Measurements from ENCODE around the gene EPS8L1.
A peak's percentile ranks its signal among the peaks of the same experiment; 100 is the strongest.
"Not testable (repeated sequence)": the region's sequence is repeated elsewhere in the genome, so short reads cannot be mapped to it uniquely, and the experiment has no call there.

The EPS8L1 gene

DNA sequence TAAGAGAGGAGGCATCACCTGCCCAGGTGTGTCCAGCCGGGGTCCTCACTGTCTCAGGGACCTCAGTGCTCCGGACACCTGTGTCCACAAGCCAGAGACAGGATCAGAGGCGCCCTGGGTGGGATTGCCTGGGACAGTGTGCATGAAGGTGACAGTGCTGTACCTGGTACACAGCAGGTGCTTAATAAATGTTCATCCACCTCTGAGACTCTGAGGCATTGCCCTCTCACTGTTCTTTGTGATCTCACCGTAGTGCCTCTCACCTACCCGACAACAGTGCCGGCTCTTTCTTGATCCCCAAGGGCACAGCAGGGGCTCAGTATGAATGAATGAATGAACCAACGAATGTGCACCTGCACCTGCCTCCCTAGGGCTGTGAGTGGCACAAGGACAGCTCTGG is 21.9 kb upstream of the EPS8L1 start:
- TF ChIP-seq, protein P1, sequence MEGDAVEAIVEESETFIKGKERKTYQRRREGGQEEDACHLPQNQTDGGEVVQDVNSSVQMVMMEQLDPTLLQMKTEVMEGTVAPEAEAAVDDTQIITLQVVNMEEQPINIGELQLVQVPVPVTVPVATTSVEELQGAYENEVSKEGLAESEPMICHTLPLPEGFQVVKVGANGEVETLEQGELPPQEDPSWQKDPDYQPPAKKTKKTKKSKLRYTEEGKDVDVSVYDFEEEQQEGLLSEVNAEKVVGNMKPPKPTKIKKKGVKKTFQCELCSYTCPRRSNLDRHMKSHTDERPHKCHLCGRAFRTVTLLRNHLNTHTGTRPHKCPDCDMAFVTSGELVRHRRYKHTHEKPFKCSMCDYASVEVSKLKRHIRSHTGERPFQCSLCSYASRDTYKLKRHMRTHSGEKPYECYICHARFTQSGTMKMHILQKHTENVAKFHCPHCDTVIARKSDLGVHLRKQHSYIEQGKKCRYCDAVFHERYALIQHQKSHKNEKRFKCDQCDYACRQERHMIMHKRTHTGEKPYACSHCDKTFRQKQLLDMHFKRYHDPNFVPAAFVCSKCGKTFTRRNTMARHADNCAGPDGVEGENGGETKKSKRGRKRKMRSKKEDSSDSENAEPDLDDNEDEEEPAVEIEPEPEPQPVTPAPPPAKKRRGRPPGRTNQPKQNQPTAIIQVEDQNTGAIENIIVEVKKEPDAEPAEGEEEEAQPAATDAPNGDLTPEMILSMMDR (IDR thresholded peaks at IDR 0.05; ENCODE audit: low read depth, low read length, missing control alignments): no peak
- H3K4me3 ChIP-seq (replicated peaks; ENCODE audit: low read depth, low read length): no peak overlapping the region
- no peak for DNase-seq (ENCODE audit: extremely low read depth, low read depth)

DNA sequence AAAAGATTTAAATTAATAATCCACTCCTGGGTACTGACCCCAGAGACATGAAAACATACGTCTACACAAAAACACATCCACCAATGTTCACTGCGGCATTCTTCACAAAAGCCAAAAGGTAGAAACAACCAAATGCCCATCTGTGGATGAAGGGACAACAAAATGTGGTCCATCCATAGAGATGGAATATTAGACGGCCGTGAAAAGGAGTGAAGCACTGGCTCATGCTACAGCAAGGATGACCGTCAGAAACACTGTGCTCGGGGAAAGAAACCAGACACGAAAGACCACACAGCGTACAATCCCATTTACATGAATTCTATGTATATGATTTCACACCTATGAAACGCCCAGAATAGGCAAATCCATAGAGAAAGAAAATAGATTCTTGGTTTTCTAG is 18.8 kb upstream of the EPS8L1 start:
- DNase-seq (ENCODE audit: extremely low read depth, low read depth): no peak
- TF ChIP-seq, protein P1 (IDR thresholded peaks at IDR 0.05; ENCODE audit: low read depth, low read length, missing control alignments): no peak
- H3K4me3 ChIP-seq (replicated peaks; ENCODE audit: low read depth, low read length): no peak overlapping the region

DNA sequence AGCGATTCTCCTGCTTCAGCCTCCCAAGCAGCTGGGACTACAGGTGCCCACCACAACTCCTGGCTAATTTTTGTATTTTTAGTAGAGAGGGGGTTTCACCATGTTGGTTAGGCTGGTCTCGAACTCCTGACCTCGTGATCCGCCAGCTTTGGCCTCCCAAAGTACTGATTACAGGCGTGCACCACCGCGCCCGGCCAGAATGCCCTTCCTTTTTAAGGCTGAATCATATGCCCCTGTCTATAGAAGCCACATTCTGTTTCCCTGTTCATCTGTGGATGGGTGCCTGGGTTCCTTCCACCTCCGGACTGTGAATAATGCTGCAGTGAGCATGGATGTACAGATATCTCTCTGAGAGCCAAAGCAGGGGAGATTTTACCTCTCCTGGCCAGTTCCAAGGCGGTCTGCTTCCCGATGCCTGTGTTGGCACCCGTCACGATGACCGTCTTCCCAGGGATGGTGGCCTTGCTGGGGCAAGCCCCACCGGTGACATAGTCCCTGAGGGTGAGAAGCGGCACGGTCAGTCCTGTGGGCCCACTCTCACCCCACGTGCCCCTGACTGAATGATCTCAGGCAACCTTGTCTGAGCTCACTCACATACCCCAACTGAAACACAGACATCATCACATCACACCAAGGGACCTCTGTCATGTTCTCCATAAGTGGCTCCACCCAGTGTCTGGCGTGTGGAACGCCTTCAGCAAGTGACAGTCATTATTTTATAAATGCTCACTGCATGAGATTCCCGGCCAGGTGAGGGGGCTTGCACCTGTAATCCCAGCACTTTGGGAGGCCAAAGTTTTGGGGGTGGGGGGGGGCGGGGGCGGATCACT is 16.7 kb upstream of the EPS8L1 start:
- TF ChIP-seq, protein P1 (IDR thresholded peaks at IDR 0.05; ENCODE audit: low read depth, low read length, missing control alignments): no peak
- H3K4me3 ChIP-seq (replicated peaks; ENCODE audit: low read depth, low read length): no peak overlapping the region
- DNase-seq (ENCODE audit: extremely low read depth, low read depth): no peak

DNA sequence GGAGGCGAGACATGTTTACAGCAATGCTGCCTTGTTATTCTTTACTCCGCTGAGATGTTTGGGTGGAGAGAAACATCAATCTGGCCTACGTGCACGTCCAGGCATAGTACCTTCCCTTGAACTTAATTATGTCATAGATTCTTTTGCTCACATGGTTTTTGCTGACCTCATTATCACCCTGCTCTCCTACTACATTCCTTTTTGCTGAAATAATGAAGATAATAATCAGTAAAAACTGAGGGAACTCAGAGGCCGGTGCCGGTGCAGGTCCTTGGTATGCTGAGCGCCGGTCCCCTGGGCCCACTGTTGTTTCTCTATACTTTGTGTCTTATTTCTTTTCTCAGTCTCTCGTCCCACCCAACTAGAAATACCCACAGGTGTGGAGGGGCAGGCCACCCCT is 15.4 kb upstream of the EPS8L1 start:
- H3K4me3 ChIP-seq (replicated peaks; ENCODE audit: low read depth, low read length); DNase-seq (ENCODE audit: extremely low read depth, low read depth): not testable (repeated sequence)

DNA sequence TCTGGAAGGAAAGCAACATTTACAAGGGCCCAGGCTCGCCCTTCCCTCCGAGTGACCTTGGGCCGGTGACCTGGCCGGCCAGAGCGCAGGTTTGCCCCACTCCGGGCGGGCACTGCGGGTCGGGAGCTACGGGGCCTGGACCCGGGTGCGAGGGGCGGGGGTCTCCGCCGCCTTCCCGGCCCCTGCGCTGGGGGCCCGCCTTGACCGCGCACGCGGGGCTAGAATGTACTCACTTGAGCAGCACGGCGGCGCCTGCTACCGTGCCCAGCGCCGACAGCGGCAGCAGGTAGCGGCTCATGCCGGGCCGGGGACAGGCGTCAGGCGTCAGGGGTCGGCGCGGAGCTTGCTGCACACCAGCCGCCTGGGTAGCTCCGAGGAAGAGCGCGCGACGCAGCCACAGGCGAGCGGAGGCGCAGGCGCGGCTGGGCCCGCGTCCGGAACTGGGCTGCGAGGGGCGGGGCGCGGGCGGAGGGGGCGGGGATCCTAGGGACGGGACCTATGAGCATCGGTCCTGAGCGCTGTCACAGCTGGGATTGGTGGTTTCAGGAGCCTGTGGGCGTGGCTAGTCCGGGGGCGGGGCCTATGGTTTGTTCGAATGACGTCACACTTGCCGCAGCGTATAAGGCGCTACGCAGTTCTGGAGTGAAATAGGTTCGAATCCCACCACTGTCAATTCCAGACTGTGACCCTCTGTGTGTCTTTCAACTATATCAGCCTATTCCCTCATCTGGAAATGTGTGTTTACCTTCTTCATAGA is 12.8 kb upstream of the EPS8L1 start, which contains the start of gene RDH13:
Gene RDH13 (minus strand): TSS at position 414 of the 757 bp plus-strand sequence. CDS start 116 bp downstream, at position 298.
- TF ChIP-seq, protein P1 (IDR thresholded peaks at IDR 0.05; ENCODE audit: low read depth, low read length, missing control alignments): no peak
- DNase-seq (ENCODE audit: extremely low read depth, low read depth): peak; percentile 90
- peak within 1 kb of the TSS; percentile 64 for H3K4me3 ChIP-seq (replicated peaks; ENCODE audit: low read depth, low read length)

DNA sequence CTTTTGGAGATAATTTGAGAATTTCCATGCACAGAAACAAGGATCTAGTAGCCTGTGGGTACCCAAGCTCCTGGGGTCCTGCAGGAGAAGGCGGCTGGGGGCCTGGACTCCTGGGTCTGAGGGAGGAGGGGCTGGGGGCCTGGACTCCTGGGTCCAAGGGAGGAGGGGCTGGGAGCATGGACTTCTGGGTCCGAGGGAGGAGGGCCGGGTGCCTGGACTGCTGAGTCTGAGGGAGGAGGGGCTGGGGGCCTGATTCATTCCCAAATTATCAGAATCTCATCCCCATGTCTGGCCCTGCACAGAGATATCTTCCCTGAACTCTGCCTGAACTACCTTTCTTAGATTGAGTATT is 12.2 kb upstream of the EPS8L1 start:
- no peak overlapping the region; the same call in 1 of the 2 replicates for H3K4me3 ChIP-seq (replicated peaks; ENCODE audit: low read depth, low read length)
- TF ChIP-seq, protein P1 (IDR thresholded peaks at IDR 0.05; ENCODE audit: low read depth, low read length, missing control alignments): no peak
- no peak for DNase-seq (ENCODE audit: extremely low read depth, low read depth)

DNA sequence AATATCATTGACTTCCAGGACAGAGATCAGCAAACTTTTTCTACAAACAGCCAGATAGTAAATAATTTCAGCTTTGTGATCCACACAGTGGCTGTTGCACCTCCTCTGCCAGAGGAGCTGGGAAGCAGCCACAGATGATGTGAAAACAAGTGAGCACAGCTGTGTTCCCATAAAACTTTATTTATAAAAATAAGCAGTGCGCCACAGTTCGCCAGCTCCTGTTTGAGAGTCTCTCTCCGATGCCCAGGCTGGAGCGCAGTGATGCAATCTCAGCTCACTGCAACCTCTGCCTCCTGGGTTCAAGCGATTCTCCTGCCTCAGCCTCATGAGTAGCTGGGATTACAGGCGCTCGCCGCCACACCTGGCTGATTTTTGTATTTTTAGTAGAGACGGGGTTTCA is 10.2 kb upstream of the EPS8L1 start:
- DNase-seq (ENCODE audit: extremely low read depth, low read depth); H3K4me3 ChIP-seq (replicated peaks; ENCODE audit: low read depth, low read length): not testable (repeated sequence)

All from HFF-Myc (cell line).